ENCODE data around the gene EMC10.

The EMC10 gene

GRCh38 chr19:50496189-50497021, 20.1 kb downstream of the EMC10 start:
- peaks cover 0 to 10% of the 10 kb centered on the region in 2 donors for H3K27me3 ChIP-seq
- no peak overlapping the region for H3K27ac ChIP-seq
- DNase-seq, result peak in 1 of 2 donors; percentile 62
- H3K36me3 ChIP-seq, result no peaks in the 10 kb centered on the region
- no peaks in the 10 kb centered on the region for H3K4me1 ChIP-seq
- H3K4me3 ChIP-seq, result no peak overlapping the region
- TF ChIP-seq CTCF (IDR thresholded peaks at IDR 0.05), result no peak
- no peaks in the 10 kb centered on the region for H3K9me3 ChIP-seq
- intact Hi-C loops (cut with DNase I; ENCODE audit: low total_unique reads), result no loop called here

- TF ChIP-seq CTCF (IDR thresholded peaks at IDR 0.05), result no peak
- no peaks in the 10 kb centered on the region for H3K9me3 ChIP-seq
- H3K4me3 ChIP-seq, result no peak overlapping the region
- DNase-seq, result peak in 1 of 2 donors; percentile 39
- no peaks in the 10 kb centered on the region for H3K4me1 ChIP-seq
- intact Hi-C loops (cut with DNase I; ENCODE audit: low total_unique reads), result no loop called here
- peaks cover 0 to 10% of the 10 kb centered on the region in 2 donors for H3K27me3 ChIP-seq
- no peak overlapping the region for H3K27ac ChIP-seq
- no peaks in the 10 kb centered on the region for H3K36me3 ChIP-seq
Observed at GRCh38 chr19:50497022-50497405, 20.7 kb downstream of the EMC10 start.

GRCh38 chr19:50498219-50499056, 22.1 kb downstream of the EMC10 start:
- intact Hi-C loops (cut with DNase I; ENCODE audit: low total_unique reads), result no loop called here
- Histone ChIP-seq H3K27ac (no peak overlapping the region), H3K27me3 (peaks cover 0 to 10% of the 10 kb centered on the region in 2 donors)

DNA sequence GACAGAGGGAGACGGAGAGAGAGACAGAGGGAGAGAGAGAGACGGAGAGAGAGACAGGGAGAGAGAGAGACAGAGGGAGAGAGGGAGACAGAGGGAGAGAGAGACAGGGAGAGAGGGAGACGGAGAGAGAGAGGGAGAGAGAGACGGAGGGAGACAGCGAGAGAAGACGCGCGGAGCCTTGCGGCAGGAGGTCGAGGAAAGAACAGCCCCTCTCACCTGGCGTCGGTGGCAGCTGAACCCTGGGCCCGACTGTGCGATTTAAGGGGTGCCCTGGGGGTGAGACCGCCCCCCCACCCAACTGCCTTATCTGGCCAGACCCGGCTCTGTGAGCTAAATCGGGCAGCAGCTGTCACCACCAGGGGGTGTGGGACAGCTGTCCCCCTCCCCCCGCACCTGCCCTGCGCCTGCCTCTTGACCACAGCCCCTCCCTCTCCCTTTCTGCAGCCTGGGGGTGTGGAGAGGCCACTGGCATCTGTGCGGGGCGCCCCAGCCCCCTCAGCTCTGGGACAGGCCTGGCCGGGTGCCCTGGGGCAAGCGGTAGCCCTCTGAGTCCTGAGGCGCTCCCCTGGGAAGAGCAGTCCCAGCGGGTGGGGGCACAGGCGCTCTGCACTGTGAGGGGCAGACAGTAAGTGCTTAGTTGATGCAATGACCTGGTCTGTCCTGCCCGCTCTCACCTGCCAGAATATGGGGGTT, 23.9 kb downstream of the EMC10 start:
- no peak for DNase-seq
- no peaks in the 10 kb centered on the region for H3K9me3 ChIP-seq
- H3K36me3 ChIP-seq, result peaks cover 0 to 2% (median under 1%) of the 10 kb centered on the region in 3 donors
- no peaks in the 10 kb centered on the region for H3K4me1 ChIP-seq
- intact Hi-C loops (cut with DNase I; ENCODE audit: low total_unique reads), result no loop called here
- no peak overlapping the region for H3K27ac ChIP-seq
- no peak for TF ChIP-seq CTCF (IDR thresholded peaks at IDR 0.05)
- H3K4me3 ChIP-seq, result no peak overlapping the region
- peaks cover 0 to 10% of the 10 kb centered on the region in 2 donors for H3K27me3 ChIP-seq

More at GRCh38 chr19:50498219-50499056, 22.1 kb downstream of the EMC10 start:
- Histone ChIP-seq H3K36me3 (no peaks in the 10 kb centered on the region), H3K4me1 (no peaks in the 10 kb centered on the region), H3K9me3 (no peaks in the 10 kb centered on the region), H3K4me3 (no peak overlapping the region)
- DNase-seq, result no peak
- TF ChIP-seq CTCF (IDR thresholded peaks at IDR 0.05), result no peak

GRCh38 chr19:50500753-50501151, 24.4 kb downstream of the EMC10 start:
- H3K36me3 ChIP-seq, result peaks cover 0 to 7% (median 6%) of the 10 kb centered on the region in 3 donors
- no peaks in the 10 kb centered on the region for H3K9me3 ChIP-seq
- DNase-seq, result no peak
- intact Hi-C loops (cut with DNase I; ENCODE audit: low total_unique reads), result no loop called here
- no peak overlapping the region for H3K27ac ChIP-seq
- no peak for TF ChIP-seq CTCF (IDR thresholded peaks at IDR 0.05)
- H3K27me3 ChIP-seq, result peaks cover 0 to 10% of the 10 kb centered on the region in 2 donors
- no peaks in the 10 kb centered on the region for H3K4me1 ChIP-seq
- no peak overlapping the region for H3K4me3 ChIP-seq

Data from tibial artery (tissue), 4 donors.